GM18508 (cell line): ENCODE data around the gene ROBO1.

Experiments
- ATAC-seq: cut with Tn5 transposase; IDR thresholded peaks from one replicate; pipeline ENCODE4 v1.9.1; 2021; ENCODE audit warnings: moderate number of reproducible peaks; ENCODE audit not compliant: insufficient read depth, unreplicated experiment

The ROBO1 gene

DNA sequence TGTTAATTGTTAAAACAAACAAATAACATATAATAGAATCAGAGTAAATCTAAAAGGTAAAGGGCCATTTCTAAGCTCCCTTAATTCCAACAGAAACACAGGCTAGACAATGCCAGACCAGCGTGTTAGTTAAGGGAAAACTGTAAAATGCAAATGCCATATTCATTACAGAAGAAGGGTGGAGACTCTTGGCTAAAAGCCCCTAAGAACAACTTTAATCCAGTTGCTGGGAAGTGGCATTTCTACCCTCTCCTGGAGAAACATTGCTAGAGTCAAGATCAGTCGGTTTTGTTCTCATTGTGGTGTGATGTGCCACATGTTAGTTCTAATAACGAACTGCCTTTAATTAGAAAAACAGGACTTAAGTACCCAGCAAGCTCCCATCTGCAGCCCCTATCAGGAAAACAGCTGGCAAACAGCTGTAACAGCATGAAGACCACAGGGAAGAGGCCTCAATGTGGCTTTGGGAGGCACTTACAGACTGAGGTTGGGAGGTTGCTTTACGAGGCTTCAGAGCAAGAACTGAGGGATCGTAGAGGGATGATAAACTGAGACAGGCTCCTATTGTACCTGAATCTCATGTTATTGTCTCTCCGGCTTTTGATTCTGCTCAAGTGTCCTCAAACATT, 1134.8 kb downstream of the ROBO1 start:
- no peak for ATAC-seq

DNA sequence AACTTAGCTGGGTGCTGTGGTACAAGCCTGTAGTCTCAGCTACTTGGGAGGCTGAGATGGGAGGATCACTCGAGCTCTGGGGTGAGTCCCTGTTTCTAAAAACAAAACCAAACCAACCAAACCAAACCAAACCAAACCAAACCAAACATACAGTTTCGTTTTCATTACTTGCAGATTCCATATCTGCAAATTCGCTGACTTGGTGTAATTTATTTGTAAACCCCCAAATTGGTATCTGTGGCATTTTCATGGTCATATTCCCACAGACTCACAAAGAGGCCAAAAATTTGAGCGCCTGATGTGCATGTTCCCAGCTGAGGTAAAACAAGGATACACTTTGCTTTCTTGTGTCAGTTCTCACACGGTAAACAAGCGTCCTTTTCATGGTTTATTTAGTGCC, 1138.3 kb downstream of the ROBO1 start:
- no peak for ATAC-seq

DNA sequence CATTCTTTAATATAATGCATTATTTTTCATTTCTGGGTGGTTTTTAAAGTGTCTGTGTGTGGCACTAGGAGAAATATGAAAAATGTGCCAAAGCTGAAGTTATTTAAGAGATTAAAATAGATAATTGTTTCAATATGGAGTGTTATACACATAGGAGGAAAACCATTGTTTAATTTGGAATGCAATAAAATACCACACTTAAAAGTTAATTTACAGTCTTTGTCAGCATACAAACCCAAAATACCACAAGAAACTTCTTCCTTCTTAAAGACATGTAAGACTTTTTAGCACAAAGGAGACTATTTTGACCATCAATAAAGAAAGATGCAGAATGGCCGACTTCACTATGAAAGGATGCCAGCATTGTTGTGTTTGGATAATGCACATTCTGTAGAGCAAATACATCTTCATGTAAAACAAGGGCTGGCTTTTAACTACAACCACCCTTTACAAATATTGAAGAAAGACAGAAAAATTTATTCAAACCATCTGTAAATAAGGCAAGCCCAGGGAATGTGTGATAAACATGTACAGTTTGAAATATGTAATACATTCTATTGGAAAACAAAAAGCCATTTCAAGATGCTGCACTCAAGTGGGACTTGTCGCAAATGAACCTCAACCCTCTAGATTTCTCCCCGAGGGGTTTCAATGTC, 1146.6 kb downstream of the ROBO1 start:
- ATAC-seq: no peak

DNA sequence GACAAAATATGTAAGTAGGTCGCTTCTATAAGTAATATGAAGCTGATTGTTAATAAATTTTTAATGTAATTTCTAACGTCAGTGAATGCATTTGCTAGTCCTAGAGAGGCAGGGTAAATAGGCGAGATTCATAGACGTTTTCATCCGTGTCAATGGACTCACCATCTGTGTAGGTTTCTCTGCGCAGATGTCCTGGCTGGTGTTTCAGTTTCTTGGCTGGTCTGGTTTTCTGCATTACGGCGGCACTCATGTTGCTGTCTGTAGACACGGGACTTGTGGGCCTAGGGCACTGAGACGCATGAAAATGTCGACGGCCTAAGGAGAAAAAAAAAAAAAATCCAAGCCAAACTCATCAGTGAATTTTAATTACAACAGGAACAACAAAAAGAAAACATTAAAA, 1153.3 kb downstream of the ROBO1 start:
- no peak for ATAC-seq

DNA sequence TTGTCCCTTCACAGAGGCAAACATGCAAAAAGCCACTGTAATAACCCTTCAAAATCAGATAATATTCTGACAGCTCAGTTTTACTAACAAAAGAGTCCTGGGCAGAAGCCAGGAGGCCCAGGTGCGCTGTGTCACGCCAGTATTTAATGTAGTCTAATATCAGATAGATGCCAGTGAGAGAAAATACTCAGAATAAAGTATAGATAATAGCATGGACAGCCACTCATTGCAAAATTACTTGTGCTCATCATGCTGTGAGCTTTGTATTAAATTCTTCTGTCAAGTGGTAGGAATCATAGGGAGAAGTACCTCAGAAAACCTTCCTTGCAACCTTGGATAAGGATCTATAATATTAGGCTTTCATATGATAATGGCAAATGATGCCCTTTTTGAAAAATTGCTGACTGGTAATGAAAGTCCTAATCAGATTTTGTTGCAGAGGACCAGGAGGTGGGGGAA, 1154.3 kb downstream of the ROBO1 start:
- ATAC-seq: no peak

DNA sequence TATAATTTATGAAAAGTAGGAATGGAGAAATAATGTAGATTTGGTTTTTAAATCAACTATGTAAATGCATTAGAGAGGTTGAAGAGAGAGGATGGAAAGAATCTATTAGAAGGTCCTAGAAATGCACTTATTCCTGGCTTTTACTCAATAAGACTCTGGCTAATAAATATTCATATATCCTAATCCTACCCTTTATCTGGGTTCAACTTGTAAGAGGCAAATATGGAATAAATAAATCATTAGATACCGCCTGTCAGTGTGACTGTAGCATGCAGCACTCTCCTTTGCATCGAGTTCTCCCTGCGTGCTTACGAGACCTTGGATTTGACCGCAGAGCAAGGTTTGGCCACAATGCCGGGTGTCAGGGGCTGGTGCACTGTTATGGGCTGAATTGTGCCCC, 1156.5 kb downstream of the ROBO1 start:
- ATAC-seq: no peak

DNA sequence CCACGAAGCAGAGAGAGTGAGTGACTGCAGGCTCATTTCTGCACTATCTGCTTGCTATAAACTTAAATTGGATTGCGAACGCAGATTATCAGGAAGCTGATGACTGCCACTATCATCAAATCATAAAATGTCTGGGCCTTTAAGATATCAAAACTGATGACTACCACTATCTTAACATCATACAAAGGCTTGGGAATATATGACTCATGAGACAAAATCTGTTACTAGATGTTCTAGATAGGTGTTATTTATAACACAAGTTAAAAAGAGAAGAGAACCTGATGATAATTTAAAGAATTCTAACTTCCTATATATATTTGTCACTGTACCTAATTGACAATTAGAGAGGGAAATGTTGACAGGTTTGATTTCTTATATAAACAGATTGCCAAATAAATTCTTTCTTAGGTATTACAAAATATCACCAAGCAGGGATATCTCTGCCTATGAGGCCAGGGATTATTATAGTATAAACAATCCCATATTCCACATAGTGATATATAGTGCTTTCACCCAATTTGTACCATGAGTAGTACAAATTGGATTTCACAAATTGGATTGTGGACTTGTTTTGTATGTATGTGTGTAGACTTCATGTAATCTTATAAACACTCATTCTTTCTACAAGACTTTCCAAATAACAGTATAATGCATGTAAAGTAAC, 1157.2 kb downstream of the ROBO1 start:
- ATAC-seq: no peak

DNA sequence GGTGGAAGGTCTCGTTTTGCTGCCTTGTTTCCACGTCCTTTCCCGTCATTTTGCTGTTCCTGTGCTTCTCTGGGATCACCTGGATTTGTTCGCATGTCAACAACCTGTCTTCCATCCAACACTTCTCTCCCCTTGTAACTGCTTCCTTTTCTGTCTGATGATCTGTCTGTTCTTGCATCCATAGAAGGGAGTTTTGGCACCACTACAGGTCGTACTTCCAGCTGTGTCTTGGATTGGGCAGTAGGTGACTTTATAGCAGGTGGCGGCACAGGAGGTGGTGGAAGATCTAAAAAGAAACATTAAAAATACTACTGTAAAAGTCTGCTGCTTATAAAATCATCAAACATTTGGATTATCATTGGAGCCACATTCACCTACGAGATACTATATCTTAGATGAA, 1161.0 kb downstream of the ROBO1 start:
- no peak for ATAC-seq

DNA sequence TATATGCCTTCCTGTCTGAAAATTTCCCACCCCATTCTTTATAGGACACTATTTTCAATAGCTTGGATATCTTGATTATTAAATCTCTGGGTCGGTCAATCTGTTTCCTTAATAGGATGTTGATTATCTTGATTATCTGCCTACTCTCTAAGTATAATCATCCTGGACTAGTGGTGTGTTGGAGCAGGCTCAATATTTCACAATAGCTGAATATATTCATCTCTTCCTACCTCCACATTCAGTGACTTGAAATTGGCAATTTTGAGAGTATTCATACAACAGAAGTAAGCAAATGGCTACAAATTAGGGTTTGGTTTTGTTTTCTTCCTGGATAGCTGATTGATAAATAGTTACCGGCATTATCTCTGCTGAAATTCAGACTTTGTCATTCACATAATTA, 1162.6 kb downstream of the ROBO1 start:
- no peak for ATAC-seq

DNA sequence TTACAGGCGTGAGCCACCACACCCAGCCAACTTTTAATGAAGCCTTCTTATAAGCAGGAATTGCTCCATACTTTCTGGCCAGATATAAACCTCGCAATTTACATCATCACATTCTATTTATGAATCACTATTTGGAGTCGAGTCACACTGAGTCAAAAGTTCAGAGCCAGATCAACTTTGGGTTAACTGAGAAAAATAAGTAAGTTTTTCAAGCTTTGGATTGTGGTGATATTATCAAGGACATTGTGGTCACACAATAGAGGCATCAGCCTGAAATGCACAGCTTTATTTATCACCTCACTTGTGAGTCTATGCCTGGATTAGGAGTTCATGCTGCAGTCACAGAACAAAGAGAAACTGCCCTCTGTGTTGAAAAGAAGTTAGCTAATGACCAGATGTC, 1163.5 kb downstream of the ROBO1 start:
- ATAC-seq: no peak

DNA sequence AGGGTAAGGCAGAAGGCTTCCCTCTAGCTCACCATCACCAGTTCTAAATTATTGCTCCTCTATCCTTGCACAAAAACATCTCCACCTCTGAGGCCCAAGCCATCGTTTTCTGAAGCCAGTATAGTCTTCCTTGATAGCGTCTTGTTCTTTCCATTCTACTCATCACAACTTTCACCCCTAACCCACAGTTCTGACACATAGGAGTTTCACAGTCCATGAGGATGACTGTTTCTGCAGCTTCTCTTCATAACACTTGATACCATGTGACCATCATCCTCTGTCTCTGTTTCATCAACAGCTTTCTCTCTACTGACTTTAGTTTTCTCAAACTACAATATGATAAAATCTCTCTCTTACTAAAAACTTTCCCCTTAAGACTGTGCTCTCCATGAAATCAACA, 1166.5 kb downstream of the ROBO1 start:
- ATAC-seq: no peak

DNA sequence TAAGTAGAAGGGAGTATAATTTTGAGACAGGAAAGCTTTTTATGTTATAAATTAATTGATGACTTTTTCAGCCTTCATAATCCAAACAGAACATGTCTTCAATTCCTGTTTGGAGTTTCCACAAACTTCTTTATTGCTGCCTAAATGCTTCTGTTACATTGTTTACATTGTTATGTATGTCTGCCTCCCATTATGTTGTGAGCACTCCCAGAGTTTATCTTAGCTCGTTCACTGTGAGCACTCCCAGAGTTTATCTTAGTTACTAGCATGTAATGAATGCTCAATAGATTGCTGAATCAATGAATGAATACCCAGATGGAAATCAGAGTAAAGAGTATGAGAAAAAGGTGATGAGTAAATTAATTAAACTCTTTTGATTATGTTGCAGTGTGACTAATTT, 1178.0 kb downstream of the ROBO1 start:
- no peak for ATAC-seq

DNA sequence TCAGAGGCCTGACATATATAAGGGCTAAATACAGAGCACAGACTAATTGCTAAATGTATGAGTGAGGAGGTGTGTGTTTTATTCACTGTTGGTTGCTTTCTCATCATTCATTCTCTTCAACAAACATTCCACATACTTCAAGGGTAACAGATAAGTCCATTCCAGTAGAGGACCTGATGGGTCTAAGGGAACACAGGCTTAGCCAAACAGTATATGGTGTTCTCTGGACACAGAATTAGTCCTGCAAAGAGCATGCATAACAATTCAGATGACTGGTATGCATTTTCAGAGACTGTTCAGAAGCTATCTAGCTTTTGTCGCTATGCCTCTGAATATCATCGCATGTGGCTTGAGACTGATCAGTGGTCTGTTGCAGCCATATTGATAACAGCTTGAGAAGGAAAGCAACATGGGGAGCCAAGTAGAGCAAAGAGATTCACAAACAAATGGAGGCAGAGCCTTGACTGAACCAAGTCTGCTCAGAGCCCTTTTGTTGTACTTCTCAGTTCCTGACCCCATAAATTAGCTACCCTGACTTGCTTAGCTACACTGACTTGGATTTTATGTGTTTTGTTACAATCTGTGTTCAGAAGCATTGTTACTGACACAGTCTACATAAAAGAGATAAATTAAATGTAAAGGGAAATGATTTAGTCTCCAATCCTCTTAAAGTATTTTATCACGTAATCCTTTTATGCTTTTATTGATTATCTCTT, 1178.7 kb downstream of the ROBO1 start:
- ATAC-seq: no peak

DNA sequence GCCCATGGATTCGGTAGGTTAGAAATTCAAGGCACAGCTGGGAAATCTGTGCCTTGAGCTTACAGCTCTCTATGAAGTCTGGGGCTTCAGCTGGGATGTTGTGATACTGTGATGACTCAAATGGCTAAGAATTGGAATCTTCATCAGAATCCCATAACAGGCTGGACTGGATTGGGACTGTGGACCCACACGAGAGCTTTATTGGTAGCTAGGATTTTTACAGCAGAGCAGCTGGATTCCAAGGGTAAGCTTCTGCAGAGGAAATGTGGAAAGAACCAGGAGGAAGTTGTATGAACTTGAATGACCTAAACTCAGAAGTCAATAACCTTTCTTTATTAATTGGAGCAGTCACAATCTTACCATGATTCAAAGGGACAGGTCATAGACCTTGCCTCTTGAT, 1187.1 kb downstream of the ROBO1 start:
- ATAC-seq: no peak

DNA sequence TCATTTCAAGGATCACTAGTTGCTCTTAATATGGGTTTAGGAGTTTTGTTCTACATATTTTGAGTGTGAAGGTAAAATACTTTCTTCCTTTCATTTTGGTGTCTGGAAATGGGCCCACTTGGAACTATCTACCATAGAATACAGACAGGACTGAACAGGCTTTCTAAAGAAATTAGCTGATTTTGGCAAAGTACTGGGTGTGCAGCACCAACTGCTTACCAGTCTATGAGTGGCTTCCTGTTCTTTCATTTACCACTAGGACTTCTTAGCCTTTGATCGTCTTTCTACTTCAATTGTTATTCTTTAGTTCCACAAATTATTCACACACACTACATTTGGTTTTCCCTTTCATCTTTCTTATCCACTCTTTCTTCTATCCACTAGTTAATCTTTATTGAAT, 1196.3 kb downstream of the ROBO1 start:
- no peak for ATAC-seq

DNA sequence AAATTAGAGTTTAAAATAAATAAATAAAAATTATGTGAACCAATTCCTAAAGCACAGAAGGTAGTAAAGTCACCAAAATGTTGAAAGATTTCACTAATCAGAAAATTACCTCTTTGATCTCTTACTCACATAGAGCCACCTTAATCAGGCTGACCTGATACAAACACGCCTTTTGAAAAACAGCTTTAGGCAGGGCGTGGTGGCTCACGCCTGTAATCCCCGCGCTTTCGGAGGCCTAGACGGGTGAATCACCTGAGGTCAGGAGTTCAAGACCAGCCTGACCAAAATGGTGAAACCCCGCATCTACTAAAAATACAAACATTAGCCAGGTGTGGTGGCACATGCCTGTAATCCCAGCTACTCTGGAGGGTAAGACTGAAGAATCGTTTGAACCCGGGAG, 1197.3 kb downstream of the ROBO1 start:
- ATAC-seq: no peak

DNA sequence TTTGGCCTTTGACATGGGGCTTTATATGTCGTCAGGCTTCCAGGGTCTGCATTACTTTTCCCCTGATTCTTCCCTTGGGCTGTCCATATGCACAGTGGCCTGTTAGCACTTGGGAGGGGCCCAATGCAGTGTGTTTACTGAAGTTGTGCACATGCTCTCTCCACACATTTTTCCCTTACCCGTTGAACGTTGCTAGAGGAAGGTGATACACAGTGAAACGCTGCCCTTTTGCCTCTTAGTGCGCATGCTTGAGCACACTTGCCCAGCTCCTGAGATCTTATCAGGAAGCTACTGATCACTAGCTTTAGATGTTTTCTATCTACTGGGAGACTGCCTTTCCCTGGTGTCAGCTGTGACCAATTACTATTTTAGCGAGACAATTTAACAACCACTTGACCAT, 1198.0 kb downstream of the ROBO1 start:
- no peak for ATAC-seq

DNA sequence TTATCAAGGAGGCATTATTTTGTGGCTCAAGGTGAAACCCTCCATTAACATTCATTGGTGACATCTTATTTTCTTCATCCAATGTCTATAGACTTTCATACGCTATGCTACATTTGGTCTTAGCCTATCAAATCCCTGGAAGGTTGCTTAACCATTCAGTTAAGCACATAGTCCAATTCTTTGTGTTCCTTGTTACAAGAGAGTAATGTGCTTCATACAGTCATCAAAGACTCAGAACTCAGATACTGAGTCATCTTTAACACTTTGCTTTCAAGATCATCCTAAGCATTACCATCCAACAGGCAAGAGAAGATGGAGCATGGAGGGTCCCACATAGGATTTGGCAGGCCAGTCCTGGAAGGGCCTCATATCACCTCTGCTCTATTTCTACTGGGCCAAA, 1202.1 kb downstream of the ROBO1 start:
- ATAC-seq: no peak

DNA sequence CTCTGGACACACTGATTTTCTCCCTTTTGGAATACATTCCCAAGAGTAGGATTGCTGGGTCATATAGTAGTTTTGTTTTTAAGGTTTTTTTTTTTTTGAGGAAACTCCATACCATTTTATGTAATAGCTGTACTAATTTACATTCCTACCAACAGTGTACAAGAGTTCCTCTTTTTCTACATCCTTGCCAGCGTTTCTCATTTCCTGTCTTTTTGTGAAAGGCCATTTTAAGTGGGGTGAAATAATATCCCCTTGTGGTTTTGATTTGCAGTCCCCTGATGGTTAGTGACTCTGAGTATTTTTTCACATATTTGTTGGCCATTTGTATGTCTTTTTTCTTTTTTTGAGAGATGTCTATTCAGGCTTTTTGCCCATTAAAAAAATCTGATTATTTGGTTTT, 1205.5 kb downstream of the ROBO1 start:
- ATAC-seq: no peak
